NCI-H69 (cell line): ENCODE data around the gene ABCC11.
A peak's percentile ranks its signal among the peaks of the same experiment; 100 is the strongest.

ENCODE experiments used
- DNase-seq: peaks from one replicate; lab custom pipeline; 2025; lab: John Stamatoyannopoulos, UW

ABCC11 gene

DNA sequence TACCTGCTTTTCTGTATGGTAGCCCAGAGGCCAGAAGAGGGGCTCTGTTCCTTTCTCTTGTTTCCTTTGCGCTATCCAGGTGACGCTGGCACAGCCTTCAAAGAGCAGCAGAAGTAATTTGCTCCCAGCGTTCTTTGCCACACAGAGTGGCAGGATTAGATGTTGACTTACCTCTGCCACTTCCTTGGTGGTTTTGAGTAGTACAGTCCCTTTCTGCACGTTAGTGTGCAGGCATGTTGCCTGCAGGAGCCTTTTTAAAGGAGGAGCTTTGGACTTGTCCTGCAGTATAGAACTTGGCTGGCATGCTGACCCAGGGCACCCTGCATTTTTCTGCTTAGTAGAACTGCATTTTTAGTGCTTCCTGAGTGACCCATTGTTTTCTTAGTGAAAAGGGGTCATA, at the start of gene ABCC11:
Gene ABCC11, minus strand, starts transcription at position 229 of the 400 bp plus-strand sequence. CDS start 15,618 bp downstream, outside the sequence.
- no peak for DNase-seq

DNA sequence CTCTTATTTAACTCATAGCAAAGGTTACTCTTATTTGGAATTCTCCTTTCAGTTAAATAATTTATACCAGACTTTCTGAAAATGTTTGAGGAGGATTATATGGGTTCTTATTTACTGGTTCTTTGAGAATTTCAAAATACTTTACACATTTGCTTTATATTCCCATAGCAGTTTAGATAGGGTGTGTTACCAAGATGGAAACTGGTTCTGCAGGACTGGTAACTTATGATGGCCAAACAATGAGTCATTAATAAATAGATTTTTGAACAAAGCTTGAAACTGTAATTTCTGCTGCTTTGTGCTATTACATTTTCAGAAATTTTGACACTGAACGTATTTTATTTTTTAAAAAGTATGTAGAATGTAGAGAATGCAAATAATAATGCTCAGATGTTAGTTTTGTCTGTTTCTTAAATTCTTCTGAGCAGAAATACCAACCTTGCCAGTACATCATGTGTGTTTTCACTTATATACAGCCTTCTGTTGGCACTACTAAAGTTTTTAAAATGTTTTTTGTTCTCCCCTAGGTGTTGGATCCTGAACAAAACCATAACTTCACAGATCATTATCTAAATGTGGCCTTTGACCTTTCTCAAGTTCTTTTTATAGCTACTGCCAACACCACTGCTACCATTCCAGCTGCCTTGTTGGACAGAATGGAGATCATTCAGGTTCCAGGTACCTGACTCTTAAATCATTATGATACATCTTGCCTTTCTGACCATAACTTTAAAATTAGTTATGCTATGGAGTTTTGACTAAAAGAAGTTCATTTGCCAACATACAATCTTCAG, 48.3 kb upstream of the ABCC11 start:
- DNase-seq = no peak

DNA sequence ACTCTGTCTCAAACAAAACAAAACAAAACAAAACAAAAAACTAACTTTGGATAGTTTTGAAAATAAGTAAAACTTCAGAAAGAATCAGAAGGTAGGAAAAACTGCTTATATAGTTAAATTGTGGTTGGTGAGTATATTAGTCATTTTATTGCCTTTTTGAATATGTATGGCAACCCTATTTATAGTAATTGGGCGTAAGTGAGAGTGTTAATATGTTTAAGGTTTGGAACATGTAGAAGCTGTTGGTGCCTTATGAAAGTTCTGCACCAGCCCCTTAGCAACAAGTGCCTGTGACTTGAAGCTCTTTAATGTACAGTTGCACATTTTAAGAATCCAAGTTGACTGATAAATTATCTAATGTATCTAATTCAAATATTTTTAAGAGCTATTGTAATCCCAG, 47.4 kb upstream of the ABCC11 start:
- DNase-seq = no peak

DNA sequence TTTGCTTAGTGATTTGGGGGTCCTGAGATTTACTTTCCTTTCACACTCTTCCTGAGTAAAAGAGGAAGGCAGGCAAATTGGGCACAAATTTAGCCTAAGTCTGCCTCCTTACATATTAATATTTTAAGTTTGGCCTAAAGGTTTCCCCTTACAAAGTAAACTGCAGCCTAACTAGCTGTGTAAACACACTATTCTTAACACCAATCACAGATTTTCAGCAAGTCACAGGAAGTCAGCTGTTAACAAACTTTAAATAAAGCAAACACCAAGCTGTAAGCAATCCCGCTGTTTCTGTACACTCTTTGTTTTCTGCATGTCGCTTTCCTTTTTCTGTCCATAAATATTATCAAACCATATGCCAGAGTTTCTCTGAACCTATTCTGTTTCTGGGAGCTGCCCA, 45.1 kb upstream of the ABCC11 start:
- peak; percentile 38 for DNase-seq

DNA sequence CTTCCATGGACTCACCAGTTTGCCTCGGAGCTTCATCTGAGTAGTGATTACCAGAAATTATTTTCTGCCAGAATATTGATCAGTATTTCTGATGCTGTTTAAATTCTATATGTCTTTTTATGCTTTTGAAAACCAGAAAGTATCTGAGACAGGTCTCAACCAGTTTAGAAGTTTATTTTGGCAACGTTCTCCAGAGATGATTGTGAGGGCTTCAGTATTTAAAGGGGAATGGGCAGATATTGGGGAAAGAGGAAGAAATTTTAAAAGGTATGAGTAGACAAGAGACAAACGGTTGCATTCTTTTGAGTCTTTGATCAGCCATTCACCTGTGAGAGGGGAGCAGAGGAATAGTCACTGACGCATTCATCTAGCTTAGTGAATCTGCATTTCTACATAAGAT, 44.4 kb upstream of the ABCC11 start:
- no peak for DNase-seq

DNA sequence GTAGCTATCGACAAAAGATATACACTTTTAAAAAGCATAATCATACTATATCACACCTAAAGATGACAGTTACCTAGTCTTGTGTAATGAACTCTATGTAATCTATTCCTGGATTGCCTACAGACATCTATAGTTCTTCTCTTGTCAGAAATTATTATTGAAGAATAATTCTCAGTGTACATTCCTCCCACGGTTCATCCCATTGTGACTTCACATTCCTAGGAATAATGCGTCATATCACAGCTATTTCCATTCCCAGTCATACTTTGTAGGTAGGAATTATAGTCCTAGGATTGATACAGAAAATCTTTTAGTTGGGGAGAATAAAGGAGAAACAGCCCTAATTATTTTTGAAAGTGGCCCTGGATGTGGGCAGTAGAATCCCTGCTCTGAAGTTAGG, 44.0 kb upstream of the ABCC11 start:
- no peak for DNase-seq

DNA sequence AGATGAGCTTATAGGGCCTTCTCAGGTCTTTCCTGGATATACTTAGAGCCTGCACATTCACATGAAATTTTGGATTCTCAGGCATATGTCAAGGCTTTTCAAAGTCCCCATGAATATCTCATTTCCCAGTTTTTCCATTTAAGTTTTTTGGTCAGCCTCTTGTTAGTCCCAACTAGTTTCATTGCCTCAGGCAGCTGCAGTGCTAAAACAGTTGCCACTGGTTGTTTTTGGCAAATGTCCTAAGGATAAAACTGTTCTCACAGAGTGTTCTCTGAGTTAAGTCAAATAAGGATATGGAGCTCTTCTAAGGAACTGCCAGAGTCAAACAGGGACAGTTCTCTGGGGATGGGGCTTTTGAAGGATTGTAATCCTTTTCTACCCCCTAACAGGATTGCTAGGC, 39.9 kb upstream of the ABCC11 start:
- no peak for DNase-seq

DNA sequence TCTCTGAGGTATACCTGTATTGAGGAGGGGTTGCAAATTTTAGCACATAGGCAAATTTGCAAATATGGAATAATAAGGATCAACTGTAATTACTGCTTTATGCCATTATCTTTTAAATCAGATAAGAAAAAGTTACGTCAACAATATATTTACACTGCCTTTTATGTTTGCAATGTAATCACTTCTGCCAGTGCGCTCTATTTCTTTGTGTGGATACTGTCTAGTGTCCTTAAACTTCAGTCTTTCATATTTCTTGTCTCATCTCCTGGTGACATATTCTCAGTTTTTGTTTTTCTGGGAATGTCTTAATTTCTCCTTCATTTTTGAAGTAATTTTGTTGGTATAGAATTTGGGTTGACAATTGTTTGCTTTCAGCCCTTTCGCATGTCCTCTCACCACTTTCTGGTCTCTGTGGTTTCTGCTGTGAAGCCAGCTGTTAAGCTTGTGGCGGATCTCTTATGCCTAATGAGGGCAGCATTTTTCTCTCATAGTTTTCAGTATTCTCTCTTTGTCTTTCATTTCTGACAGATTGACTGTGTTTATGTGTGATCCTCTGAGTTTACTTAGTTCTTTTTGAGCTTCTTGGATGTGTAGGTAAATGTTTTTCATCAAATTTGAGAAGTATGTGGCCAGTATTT, 37.6 kb upstream of the ABCC11 start:
- peak; percentile 10 for DNase-seq

DNA sequence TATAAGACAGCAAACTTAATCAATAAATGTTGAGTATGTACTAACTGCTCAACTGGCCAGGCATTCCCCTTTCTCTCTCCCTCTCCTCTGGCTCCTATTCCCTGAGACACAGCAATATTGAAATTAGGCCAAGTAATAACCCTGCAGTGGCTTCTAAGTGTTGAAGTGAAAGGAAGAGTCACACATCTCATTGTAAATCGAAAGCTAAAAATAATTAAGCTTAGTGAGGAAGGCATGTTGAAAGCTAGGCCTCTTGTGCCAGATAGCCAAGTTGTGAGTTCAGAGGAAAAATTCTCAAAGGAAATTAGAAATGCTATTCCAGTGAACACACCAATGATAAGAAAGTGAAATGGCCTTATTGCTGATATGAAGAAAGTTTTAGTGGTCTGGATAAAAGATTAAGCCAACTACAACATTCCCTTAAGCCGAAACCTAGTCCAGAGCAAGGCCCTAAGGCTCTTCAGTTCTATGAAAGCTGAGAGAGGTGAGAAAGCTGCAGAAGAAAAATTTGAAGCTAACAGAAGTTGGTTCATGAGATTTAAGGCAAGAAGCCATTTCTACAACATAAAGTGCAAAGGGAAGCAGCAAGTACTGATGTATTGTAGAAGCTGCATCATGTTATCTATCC, 35.4 kb upstream of the ABCC11 start:
- no peak for DNase-seq

DNA sequence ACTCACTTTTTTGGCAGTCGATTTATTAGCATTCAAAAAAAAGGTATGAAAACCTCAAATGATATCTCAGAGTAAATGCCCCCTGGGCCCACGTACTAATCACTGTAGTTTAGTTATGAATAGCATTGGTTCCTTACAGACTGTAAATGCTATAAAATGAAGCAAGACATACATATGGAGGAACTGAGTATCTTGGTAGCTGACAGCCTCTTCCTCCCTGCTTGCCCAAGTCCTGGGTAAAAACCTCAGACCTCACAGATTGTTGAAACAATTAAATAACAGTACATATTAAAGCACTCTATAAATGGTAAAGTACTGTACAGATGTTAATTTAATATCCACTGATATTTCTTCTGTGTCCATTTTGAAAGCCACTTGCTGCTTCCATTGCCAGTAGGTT, 33.2 kb upstream of the ABCC11 start:
- DNase-seq = no peak

DNA sequence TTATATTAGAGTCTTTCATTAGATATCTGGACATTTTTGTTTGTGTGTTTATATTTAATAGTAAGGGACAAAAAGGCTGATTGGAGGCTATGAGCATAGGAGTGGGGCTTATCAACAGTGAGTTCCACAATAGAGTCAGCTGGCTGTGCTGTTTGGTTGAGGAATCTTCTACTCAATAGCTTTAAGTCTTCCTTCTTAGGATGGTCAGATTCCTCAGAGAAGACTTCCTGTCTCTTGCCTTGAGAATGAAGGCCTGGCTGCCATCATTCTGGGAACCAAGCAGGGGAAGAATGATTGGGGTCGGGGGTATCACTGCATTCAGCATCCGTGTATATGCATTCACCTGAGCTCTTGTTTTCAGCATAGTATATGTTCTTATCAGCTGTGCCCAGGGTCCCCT, 31.9 kb upstream of the ABCC11 start:
- no peak for DNase-seq

DNA sequence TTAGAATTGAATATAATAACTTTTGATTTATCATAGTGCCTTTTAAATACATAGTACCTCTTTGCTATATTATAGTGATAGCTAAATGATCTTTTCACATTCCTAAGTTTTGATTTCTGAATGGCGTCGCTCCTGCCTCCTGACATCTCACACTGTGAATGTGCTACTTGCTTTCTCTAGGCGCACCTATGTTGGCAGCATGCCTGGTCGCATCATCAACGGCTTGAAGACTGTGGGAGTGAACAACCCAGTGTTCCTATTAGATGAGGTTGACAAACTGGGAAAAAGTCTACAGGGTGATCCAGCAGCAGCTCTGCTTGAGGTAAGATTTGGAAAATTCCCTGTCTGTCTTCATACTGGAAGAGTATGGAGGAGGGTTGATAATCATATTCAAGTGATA, 29.8 kb upstream of the ABCC11 start:
- peak; percentile 81 for DNase-seq

DNA sequence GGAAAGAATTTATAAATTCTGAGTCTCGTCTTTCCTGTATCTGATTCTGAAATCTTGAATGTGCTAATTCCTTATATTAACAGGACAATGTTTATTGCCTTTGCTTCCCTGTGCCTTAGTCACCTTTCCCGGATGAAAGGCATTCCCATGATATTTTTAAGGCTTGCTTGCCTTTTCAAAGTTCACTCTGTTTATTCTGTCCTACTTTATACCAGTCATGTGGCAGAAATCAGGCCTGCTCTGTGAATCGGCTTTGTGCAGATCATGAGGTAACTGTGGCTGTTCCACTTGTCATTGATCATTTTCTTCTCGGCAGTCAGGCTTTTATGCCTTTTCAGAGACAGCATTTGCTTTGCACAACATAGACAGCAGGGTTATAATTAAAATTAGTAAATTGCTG, 28.8 kb upstream of the ABCC11 start:
- DNase-seq = peak; percentile 66

DNA sequence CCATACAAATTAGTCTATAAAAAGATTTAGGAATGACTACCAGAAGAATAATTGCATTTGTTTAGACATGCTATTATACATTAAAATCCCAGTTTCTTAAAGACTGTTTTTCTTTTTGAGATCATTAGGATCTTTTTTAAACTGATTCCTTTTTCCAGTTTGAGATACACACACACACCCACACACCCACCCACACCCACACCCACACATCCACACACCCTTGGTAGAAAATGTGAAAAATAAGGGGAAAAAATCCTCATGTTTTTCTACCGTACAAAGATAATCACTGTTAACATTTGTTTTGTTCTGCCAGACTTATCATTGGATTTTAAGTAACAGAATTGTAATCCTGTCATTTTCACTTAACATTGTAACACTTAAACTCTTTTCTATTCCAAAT, 27.1 kb upstream of the ABCC11 start:
- DNase-seq = no peak

DNA sequence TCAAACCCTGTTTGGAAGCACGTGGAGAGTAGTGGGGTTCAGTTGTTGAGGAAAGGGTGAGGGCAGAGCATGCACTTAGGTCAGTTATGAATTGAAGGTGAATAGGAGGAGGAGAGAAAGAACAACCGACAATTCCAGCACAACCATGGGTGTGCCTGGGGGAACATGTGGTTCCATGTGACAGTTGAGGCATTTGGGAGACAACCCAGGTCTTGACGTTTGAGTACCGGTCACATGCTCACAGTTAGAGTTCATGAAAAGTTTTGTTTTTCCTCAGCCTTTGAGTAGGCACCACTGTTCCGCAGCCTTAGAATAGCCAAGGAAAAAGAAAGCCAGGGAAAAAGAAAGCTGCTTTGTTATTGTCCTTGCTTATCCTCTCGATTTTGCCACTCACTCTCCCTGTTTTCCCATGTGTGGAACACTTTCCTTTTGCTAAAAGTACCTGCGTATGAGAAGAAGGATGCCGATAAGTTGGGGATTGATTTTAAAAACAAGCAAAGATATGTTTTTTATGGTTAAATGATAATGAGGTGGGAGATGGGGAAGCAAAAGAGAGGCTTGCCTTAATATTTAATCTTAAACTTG, 25.6 kb upstream of the ABCC11 start:
- no peak for DNase-seq

DNA sequence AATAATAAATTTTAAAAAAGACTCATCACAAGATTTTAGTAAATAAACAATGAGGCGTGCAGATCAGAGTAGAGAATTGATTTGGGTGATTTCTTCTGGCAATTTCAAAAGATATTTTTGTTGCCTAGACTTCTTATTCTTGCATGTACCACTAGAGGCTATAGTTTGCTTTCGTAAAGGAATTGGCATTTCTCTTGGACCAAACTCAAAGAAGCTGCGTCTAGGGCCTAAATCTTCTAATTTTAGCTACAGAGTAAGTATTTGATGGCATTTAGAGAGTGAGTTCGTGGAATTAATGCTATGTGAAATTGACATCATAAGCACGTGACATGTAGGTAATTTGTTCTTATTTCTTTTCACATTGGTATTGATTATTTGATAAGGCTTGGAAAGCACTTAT, 24.4 kb upstream of the ABCC11 start:
- no peak for DNase-seq

DNA sequence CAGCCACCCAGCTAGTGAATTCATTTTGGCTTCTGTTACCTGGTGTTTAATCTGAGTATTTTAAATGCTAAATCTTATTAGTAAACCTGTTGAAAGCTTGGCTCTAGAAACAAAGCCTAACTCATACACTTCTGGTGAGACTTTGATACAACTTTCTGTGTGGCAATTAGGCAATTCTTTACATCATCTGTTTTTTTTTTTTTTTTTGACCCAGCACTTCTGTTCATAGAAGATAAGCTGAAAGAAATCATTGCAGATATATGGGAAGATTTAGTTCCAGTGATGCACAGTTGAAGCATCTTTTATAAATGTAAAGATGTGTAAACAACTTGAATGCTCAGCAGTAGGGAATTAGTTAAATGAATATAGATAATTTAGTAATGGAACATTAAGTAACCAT, 21.7 kb upstream of the ABCC11 start:
- DNase-seq = no peak

DNA sequence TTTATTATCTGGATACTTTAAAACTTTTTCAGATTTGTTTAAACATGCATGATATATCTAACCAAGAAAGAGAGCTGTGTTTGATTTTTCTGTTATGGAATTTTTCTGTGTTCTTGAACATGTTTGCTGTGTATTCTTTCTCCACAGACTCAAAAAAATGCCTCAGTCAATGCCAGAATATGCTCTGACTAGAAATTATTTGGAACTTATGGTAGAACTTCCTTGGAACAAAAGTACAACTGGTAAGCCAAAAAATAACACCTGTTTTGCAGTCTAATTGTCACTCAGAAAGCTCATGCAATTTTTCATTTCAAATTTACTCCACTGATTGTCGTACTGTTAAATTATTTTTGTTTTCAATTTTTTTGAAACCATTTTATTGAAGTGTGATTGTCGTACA, 15.3 kb upstream of the ABCC11 start:
- DNase-seq = no peak

DNA sequence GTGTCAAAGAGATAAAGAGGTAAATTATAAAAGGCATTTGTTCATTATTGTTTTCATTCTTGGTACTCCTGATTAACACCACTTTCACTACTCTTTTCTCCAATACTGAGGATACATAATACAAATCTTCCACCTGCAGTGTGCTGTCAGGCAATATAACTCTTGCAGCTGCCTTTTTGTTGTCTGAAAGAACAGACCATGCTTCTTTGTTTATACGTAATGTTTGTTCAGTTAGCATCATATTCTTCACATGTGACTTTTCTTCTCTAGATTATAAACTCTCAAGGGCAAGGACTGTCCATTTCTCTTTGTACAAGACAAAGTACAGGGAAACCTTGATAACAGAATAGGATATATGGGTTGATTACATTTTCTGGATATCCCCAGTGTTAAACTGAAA, 14.2 kb upstream of the ABCC11 start:
- no peak for DNase-seq

DNA sequence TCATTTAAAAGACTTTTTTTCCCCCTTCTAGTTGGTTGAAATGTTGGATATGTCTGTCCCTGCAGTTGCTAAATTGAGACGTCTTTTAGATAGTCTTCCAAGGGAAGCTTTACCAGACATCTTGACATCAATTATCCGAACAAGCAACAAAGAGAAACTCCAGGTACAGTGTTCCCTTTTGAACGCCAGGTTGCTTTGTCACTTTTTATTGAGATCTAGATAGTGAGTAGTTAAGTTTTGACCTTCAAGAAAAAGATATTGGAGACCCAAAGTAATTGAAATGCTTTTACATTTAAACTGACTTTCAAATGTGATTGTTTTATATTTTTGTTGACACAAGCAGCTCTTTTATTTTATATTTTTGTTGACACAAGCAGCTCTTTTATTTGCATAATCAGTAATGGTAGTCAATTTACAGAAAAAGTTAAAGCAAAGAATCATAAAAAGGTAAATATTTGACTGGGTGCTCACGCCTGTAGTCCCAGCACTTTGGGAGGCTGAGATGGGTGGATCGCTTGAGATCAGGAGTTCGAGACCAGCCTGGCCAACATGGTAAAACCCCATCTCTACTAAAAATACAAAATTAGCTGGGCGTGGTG, 9.3 kb upstream of the ABCC11 start:
- DNase-seq = no peak

DNA sequence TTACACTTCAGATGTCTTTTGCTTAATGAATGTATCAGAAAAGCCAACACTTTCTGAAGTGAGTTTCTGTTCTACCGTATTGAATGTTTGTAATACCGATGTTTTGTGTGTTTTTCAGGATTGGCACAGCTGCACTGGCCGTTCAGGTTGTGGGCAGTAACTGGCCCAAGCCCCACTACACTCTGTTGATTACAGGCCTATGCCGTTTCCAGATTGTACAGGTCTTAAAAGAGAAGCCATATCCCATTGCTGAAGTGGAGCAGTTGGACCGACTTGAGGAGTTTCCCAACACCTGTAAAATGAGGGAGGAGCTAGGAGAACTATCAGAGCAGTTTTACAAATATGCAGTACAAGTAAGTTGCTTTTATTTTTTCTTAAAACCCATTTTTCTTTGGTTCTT, 4.7 kb upstream of the ABCC11 start:
- no peak for DNase-seq

DNA sequence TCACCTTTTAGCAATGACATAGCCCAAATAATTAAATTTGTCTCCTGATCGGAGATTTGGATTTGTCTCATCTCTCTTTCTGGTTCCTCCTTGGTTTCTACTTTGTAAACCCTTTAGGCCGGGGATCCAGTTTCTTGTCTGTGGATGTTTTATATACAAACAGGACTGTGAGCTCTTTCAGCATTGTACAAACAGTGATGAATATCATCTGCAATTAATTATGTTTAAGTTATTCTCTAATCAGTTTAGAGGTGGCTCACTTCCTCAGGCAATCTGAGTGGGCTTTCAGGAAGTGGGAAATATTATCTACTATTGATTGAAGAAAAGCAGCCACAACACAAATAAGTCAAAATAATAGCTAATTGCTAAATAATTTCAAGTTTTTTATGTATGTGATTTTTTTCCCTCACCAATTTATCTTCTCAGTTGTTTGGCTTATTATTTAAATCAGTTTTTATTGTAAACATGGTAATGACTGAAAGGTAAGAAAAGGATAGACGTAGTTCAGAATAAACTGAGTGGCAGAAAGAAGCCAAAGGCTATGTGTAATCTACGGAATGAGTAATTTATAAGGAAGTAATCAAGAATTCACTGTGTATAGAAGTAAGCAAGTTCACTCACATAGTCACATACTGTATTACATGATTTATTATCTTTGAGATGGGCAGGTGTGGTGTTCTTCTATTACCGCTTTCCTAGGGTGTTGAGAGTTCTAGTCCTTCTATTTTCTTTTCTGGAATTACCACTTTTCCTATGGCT, 3.4 kb upstream of the ABCC11 start:
- no peak for DNase-seq
